Fibroblast of skin of abdomen (primary cell): ENCODE measurements around the gene SNAP91. TPM values are rescaled to one million over a fixed set of nuclear protein-coding genes. Genes with fewer than 3 reads are reported as not detected.
"Not testable (repeated sequence)": the region's sequence is repeated elsewhere in the genome, so short reads cannot be mapped to it uniquely, and the experiment has no call there.

ENCODE experiments used
- DNase-seq: peaks from one replicate; pipeline ENCODE4 v3.0.0-alpha.2; 2013
- polyA plus RNA-seq, 2 experiments: library from polyadenylated mRNA; unstranded; fragments of 120-200 nt; gene quantifications; one replicate each; pipeline ENCODE4 v1.2.1, GENCODE V29; 2013; ENCODE audit not compliant: insufficient read length in 2 of 2

SNAP91 gene, protein sequence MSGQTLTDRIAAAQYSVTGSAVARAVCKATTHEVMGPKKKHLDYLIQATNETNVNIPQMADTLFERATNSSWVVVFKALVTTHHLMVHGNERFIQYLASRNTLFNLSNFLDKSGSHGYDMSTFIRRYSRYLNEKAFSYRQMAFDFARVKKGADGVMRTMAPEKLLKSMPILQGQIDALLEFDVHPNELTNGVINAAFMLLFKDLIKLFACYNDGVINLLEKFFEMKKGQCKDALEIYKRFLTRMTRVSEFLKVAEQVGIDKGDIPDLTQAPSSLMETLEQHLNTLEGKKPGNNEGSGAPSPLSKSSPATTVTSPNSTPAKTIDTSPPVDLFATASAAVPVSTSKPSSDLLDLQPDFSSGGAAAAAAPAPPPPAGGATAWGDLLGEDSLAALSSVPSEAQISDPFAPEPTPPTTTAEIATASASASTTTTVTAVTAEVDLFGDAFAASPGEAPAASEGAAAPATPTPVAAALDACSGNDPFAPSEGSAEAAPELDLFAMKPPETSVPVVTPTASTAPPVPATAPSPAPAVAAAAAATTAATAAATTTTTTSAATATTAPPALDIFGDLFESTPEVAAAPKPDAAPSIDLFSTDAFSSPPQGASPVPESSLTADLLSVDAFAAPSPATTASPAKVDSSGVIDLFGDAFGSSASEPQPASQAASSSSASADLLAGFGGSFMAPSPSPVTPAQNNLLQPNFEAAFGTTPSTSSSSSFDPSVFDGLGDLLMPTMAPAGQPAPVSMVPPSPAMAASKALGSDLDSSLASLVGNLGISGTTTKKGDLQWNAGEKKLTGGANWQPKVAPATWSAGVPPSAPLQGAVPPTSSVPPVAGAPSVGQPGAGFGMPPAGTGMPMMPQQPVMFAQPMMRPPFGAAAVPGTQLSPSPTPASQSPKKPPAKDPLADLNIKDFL
- polyA plus RNA-seq (2013, experiment 1 of 2; ENCODE audit: insufficient read length), result not detected
- polyA plus RNA-seq (2013, experiment 2 of 2; ENCODE audit: insufficient read length), result not detected

DNA sequence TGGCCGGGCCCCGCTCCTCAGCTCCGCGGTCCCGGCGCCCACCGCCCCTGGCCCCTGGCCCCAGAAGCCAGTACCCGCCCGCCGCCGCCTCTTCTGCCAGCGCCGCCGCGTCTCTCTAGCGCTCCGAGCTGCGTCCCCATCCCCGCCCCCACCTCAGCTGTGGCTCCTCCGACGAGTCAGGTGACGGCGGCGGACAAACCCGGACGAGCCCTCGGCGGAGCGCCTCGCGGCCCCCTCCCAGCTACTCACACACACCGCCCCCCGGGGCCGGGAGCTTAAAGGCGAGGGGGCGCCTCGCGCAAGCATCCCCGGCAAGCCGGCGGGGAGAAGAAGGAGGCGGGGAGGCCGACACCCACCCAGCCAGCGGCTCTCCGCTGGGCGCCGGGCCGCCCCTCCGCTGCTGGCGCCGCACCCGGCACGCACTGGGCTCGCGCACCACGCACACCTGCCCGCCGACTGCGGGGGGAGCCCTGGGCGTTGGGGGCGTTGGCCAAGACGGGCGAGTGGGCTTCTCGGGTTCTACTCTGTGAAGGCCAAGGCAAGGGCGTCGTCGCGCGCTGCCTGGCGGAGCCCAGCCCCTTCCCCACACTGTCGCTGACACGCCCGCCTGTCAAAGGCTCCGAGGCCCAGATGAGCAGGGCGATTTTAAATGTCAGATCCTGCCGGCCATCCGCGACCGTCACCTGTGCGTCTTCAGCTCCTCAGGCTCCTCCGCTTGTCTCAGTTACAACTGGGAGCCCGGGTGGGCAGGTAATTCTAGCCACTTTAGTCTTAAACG is at the start of gene SNAP91:
Gene SNAP91 (minus strand): TSS at position 132 of the 778 bp plus-strand sequence. CDS start 1,174 bp downstream, outside the sequence.
- peak; percentile 6 for DNase-seq

- DNase-seq, result no peak
These were observed 49.6 kb upstream of the SNAP91 start for GRCh38 chr6:83758533-83758932.

DNA sequence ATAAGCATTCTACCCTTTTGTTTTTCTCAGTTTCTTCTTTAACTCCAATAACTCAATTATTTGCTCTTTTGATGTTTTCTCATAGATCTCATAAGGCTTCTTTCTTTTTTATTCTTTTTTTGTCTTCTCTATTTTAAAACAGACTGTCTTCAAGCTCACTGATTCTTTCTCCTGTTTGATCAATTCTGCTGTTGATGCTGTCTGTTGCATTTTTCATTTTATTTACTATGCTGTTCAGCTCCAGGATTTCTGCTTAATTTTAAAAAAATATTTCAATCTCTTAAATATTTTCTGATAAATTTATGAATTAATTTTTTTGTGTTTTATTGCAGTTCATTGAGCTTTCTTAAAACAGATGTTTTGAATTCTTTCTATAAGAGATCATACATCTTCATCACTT is 48.1 kb upstream of the SNAP91 start:
- DNase-seq, result no peak

DNA sequence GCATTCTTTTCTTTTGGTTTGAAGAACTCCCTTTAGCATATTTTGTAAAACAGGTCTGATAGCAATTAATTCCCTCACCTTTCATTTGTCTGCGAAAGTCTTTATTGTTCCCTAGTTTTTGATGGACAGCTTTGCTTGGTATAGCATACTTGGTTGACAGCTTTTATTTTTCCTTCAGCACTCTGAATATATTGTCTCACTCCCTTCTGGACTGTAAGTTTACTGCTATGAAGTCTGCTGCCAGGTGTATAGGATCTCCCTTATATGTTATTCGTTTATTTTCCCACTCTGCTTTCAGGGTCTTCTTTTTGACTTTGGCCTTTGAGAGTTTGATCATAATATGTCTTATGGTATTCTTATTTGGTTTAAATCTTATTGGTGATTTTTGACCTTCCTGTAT is 47.7 kb upstream of the SNAP91 start:
- DNase-seq, result no peak

DNA sequence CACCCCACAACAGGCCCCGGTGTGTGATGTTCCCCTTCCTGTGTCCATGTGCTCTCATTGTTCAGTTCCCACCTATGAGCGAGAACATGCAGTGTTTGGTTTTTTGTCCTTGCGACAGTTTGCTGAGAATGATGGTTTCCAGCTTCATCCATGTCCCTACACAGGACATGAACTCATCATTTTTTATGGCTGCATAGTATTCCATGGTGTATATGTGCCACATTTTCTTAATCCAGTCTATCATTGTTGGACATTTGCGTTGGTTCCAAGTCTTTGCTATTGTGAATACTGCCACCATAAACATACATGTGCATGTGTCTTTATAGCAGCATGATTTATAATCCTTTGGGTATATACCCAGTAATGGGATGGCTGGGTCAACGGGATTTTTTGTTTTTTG is 43.5 kb upstream of the SNAP91 start:
- DNase-seq, result not testable (repeated sequence)

- no peak for DNase-seq
These were observed 32.2 kb upstream of the SNAP91 start for GRCh38 chr6:83741089-83741488.

- DNase-seq, result no peak
These were observed 26.6 kb upstream of the SNAP91 start for GRCh38 chr6:83735461-83735860.

- no peak for DNase-seq
These were observed 21.0 kb upstream of the SNAP91 start for GRCh38 chr6:83729871-83730270.

GRCh38 chr6:83722876-83723275 is 14.0 kb upstream of the SNAP91 start:
- DNase-seq, result no peak

DNA sequence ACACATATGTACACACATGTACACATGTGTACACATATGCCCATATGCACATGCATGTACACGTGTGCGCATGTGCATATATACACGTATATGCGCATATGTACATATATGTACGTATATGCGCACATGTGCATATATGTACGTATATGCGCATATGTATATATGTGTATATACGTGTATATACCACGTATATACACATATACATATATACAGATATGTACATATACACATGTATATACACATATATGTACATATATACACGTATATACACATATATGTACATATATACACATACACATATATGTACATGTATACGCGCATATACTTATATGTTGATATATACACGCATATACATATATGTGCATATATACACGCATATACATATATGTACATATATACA is 8.9 kb upstream of the SNAP91 start:
- no peak for DNase-seq

GRCh38 chr6:83711958-83712357 is 3.1 kb upstream of the SNAP91 start:
- DNase-seq, result no peak

DNA sequence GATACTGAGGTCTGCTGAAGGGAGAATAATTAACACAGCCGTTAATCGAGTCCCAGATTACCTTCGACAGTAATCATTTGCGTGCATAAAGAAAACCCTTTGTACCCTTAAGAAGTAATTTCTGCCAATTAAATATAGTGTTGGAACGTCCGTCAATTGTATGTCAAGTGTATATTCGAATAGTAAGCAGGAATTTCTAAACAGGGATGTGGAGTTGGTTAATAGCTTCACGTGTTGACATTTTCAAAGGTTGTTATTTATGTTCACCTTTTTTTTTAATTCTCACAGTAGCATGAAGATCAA is 798 bp upstream of the SNAP91 start:
- DNase-seq, result no peak

GRCh38 chr6:83708546-83708969 is 343 bp downstream of the SNAP91 start:
- peak; percentile 4 for DNase-seq

DNA sequence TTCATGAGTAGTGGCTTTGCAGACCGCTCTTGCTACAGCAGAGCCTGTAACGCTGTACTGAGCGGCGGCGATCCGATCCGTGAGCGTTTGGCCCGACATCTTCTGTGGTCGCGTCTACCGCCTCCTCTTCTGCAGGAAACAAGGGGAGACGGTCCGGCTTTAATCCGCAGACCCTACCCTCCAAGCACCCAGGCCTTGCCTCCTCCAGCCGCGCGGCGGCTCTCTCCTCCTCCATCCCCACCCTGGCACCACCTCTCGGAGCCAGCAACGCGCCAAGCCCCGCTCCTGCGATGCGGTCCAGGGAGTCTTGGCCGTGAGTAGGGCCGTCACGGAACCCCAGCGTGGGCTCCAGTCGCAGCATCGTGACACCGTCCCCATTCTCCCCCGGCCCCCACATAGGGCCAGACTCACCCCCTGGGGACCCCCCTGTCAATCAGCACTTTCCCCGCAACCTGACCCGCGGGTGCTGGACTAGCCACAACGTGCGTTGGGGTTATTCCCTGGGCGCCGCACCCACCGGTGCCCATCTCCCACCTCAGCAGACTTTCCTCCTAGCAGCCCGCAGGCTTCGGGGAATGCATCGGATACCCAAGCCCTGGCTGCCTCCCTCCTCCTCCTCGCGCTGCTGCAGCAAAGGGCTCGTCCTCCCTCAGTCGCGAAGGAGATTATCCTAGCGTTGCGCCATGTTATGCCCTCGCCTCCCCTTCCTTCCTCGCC is 914 bp downstream of the SNAP91 start:
- DNase-seq, result no peak

DNA sequence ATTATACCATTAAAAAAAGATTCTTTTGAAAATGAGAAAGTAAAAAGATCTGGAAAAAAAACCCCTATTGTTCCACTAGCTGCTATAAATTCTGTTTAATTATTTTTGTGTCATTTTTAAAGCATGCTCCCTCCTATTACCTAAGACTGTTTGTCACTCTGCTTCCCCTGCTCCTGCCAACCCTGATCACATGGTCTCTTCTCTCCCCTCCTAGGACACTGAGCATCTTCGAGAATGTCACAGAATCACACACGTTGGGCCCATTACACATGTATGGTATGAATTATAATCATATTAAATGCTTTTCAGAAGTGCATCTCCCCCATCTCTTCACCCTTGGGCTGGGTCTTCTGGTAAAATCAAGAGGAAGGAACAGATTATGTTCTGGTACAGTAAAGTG is 6.2 kb downstream of the SNAP91 start:
- no peak for DNase-seq

- DNase-seq, result no peak
These were observed 6.8 kb downstream of the SNAP91 start for GRCh38 chr6:83702077-83702476.

DNA sequence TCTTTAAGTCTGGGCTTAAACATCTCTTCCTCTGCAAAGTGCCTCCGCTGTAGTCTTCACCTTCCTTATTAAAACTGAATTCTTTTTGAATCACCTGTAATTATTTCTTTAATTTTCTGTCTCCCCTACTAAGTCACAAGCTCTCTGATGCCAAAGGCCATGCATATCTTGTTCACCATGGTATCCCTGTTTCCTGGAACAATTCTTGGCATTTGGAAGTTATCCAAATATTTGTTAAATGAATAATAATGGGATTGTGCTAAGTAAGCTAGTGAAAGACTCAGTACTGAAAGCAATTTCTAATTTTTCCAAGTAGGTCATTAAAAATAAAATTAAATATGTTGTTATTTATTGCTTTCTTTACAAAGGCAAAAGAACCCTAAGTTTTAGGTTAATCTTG is 12.2 kb downstream of the SNAP91 start:
- no peak for DNase-seq

DNA sequence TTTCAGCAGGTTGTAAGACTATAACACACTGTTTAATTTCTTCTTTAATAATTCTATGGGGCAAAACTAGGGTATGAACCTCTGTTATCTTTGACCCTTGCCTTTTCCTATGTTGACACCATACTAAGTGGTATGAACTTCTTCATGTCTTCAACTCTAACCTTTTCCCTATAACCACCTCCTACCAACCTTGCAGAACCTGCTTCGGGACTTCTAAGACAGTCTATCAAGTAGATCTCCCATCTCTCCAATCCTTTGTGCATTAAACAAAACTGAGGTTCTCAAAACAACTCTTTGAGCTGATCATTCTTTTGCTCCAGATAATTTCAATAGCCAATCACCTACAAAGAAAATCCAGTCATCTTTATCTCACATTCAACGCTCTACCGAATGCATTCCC is 23.4 kb downstream of the SNAP91 start:
- no peak for DNase-seq

DNA sequence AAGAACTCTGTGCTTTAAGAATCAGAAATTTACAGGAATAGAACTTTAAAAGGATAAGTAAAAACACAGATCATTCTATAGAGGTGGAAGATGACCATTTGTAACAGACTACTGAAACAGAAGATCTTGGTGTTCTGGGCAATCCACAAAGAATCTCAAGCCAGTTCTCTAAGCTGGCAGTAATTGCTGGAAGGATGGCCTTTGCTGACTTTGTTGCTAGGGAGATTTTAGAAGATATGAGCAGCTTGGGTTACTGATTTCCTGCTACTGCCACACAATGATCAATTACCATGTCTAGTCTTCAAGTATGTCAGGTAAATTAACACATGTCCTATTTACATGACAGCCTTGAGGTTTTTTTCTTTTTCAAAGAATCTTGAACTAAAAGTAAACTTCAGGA is 31.1 kb downstream of the SNAP91 start:
- no peak for DNase-seq

GRCh38 chr6:83637953-83638352 is 70.9 kb downstream of the SNAP91 start:
- DNase-seq, result no peak

DNA sequence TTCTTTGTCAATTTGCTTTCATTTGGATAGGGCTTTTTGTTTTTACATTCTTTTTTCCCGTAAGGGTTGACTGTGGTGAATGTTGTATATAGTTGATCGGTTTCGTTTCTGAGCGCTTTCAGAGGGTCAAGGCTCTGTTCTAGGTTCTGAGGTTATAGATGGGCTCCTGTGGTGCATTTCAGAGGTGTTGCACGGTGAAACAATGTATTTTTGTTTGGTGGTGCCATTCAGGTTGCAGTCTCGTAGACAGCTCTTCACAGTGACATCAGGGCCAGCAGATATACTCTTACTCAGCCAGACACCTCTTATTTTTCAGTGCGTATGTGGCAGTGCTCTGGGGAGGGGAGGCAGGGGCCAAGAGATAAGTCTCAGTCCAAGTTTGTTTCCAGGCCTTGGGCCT is 72.1 kb downstream of the SNAP91 start:
- no peak for DNase-seq

GRCh38 chr6:83633609-83634008 is 75.3 kb downstream of the SNAP91 start:
- DNase-seq, result no peak
